ENCODE results near the gene SSBP4.

DNA sequence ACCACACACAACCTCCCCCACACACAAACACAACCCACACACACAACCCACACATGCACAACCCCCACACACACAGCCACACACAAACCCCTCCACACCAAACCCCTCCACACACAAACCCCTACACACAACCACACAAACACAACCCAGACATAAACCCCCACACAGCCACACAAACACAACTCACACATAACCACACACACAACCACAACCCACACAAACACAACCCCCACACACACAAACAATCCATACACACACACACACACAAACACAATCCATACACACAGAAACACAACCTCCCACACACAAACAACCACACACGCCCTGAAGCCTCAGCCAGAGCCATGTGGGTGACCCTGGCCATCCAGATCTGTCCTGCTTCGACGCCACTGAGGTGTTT is 48.8 kb downstream of the SSBP4 start:
- TF ChIP-seq, protein P1, sequence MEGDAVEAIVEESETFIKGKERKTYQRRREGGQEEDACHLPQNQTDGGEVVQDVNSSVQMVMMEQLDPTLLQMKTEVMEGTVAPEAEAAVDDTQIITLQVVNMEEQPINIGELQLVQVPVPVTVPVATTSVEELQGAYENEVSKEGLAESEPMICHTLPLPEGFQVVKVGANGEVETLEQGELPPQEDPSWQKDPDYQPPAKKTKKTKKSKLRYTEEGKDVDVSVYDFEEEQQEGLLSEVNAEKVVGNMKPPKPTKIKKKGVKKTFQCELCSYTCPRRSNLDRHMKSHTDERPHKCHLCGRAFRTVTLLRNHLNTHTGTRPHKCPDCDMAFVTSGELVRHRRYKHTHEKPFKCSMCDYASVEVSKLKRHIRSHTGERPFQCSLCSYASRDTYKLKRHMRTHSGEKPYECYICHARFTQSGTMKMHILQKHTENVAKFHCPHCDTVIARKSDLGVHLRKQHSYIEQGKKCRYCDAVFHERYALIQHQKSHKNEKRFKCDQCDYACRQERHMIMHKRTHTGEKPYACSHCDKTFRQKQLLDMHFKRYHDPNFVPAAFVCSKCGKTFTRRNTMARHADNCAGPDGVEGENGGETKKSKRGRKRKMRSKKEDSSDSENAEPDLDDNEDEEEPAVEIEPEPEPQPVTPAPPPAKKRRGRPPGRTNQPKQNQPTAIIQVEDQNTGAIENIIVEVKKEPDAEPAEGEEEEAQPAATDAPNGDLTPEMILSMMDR (IDR thresholded peaks at IDR 0.05): no peak
- TF ChIP-seq POLR2A (IDR thresholded peaks at IDR 0.05): no peak

Data from testis (tissue), 2 donors.